ENCODE results near the gene PAX8. TPM values are rescaled to one million over a fixed set of nuclear protein-coding genes. Genes with fewer than 3 reads are reported as not detected.

The PAX8 gene
- total and polyA plus RNA-seq, 2 donors from 2014 or later: 199 to 607 TPM

GRCh38 chr2:113196839-113197238 is 81.9 kb downstream of the PAX8 start:
- DNase-seq (peak in 1 of 5 donors; percentile 52), FAIRE-seq (no peak)
- intact Hi-C loops (cut with DNase I): no loop called here
- no peak overlapping the region for H3K9ac ChIP-seq (ENCODE audit: low read length in 3 of 3)
- no peaks in the 10 kb centered on the region for H3K36me3 ChIP-seq (ENCODE audit: control insufficient read depth in 2 of 3, insufficient read depth in 3 of 3, low read length in 3 of 3)
- H3K9me3 ChIP-seq (ENCODE audit: control insufficient read depth in 2 of 3, insufficient read depth in 1 of 3, low read length in 3 of 3): no peaks in the 10 kb centered on the region
- TF ChIP-seq CTCF (IDR thresholded peaks at IDR 0.05; ENCODE audit: borderline replicate concordance, extremely low read depth, insufficient read depth): no peak
- no peaks in the 10 kb centered on the region for H3K27me3 ChIP-seq (ENCODE audit: control insufficient read depth, insufficient read depth, low read length)
- no peak overlapping the region for H3K27ac ChIP-seq (ENCODE audit: low read depth in 2 of 2, low read length in 2 of 2)
- H3K4me3 ChIP-seq (ENCODE audit: low read length in 3 of 3): no peak overlapping the region
- H3K4me1 ChIP-seq (ENCODE audit: control insufficient read depth in 2 of 3, insufficient read depth in 2 of 3, low read depth in 1 of 3, low read length in 3 of 3): peaks cover 0 to 9% (median 0%) of the 10 kb centered on the region in 3 donors

GRCh38 chr2:113195923-113196501 is 82.7 kb downstream of the PAX8 start:
- Histone ChIP-seq H3K4me1 (ENCODE audit: control insufficient read depth in 2 of 3, insufficient read depth in 2 of 3, low read depth in 1 of 3, low read length in 3 of 3) (peaks cover 0 to 9% (median 0%) of the 10 kb centered on the region in 3 donors), H3K36me3 (ENCODE audit: control insufficient read depth in 2 of 3, insufficient read depth in 3 of 3, low read length in 3 of 3) (no peaks in the 10 kb centered on the region), H3K4me3 (ENCODE audit: low read length in 3 of 3) (no peak overlapping the region), H3K9me3 (ENCODE audit: control insufficient read depth in 2 of 3, insufficient read depth in 1 of 3, low read length in 3 of 3) (no peaks in the 10 kb centered on the region), H3K9ac (ENCODE audit: low read length in 3 of 3) (no peak overlapping the region), H3K27ac (ENCODE audit: low read depth in 2 of 2, low read length in 2 of 2) (no peak overlapping the region), H3K27me3 (ENCODE audit: control insufficient read depth, insufficient read depth, low read length) (no peaks in the 10 kb centered on the region)
- TF ChIP-seq CTCF (IDR thresholded peaks at IDR 0.05; ENCODE audit: borderline replicate concordance, extremely low read depth, insufficient read depth): no peak
- FAIRE-seq (no peak), DNase-seq (peak in 1 of 5 donors; percentile 43)
- intact Hi-C loops (cut with DNase I): no loop called here

- intact Hi-C loops (cut with DNase I): no loop called here
- H3K27ac ChIP-seq (ENCODE audit: low read depth in 2 of 2, low read length in 2 of 2): no peak overlapping the region
- no peak for FAIRE-seq
- no peaks in the 10 kb centered on the region for H3K36me3 ChIP-seq (ENCODE audit: control insufficient read depth in 2 of 3, insufficient read depth in 3 of 3, low read length in 3 of 3)
- H3K9me3 ChIP-seq (ENCODE audit: control insufficient read depth in 2 of 3, insufficient read depth in 1 of 3, low read length in 3 of 3): no peaks in the 10 kb centered on the region
- no peaks in the 10 kb centered on the region for H3K27me3 ChIP-seq (ENCODE audit: control insufficient read depth, insufficient read depth, low read length)
- DNase-seq: no peak
- no peak overlapping the region for H3K9ac ChIP-seq (ENCODE audit: low read length in 3 of 3)
- H3K4me3 ChIP-seq (ENCODE audit: low read length in 3 of 3): no peak overlapping the region
- no peak for TF ChIP-seq CTCF (IDR thresholded peaks at IDR 0.05; ENCODE audit: borderline replicate concordance, extremely low read depth, insufficient read depth)
- no peaks in the 10 kb centered on the region for H3K4me1 ChIP-seq (ENCODE audit: control insufficient read depth in 2 of 3, insufficient read depth in 2 of 3, low read depth in 1 of 3, low read length in 3 of 3)
Observed at GRCh38 chr2:113192459-113193100, 86.1 kb downstream of the PAX8 start.

All from kidney (tissue), 14 donors.